ENCODE results near the gene BBS1.
"Not testable (repeated sequence)": the region's sequence is repeated elsewhere in the genome, so short reads cannot be mapped to it uniquely, and the experiment has no call there.

DNA sequence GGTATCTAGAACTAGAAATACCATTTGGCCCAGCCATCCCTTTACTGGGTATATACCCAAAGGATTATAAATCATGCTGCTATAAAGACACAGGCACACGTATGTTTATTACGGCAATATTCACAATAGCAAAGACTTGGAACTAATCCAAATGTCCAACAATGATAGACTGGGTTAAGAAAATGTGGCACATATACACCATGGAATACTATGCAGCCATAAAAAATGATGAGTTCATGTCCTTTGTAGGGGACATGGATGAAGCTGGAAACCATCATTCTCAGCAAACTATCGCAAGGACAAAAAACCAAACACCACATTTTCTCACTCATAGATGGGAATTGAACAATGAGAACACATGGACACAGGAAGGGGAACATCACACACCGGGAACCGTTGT, 46.3 kb upstream of the BBS1 start:
- not testable (repeated sequence) for TF ChIP-seq EZH2 (IDR thresholded peaks at IDR 0.05; ENCODE audit: borderline replicate concordance, low read length)
- TF ChIP-seq, protein P1, sequence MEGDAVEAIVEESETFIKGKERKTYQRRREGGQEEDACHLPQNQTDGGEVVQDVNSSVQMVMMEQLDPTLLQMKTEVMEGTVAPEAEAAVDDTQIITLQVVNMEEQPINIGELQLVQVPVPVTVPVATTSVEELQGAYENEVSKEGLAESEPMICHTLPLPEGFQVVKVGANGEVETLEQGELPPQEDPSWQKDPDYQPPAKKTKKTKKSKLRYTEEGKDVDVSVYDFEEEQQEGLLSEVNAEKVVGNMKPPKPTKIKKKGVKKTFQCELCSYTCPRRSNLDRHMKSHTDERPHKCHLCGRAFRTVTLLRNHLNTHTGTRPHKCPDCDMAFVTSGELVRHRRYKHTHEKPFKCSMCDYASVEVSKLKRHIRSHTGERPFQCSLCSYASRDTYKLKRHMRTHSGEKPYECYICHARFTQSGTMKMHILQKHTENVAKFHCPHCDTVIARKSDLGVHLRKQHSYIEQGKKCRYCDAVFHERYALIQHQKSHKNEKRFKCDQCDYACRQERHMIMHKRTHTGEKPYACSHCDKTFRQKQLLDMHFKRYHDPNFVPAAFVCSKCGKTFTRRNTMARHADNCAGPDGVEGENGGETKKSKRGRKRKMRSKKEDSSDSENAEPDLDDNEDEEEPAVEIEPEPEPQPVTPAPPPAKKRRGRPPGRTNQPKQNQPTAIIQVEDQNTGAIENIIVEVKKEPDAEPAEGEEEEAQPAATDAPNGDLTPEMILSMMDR (conservative IDR thresholded peaks at IDR 0.05 in 1 of 2, IDR thresholded peaks at IDR 0.05 in 1 of 2; ENCODE audit: extremely low read depth in 1 of 2, insufficient read depth in 1 of 2, low read depth in 1 of 2, low read length in 2 of 2), result not testable (repeated sequence)

Data from mammary epithelial cell (primary cell).